Measurements from ENCODE around the gene SMC1B. TPM values are rescaled to one million over a fixed set of nuclear protein-coding genes. Genes with fewer than 3 reads are reported as not detected.

Gene SMC1B
- total and polyA plus RNA-seq, 4 donors = 0.02 to 0.05 TPM; not detected in 2

DNA sequence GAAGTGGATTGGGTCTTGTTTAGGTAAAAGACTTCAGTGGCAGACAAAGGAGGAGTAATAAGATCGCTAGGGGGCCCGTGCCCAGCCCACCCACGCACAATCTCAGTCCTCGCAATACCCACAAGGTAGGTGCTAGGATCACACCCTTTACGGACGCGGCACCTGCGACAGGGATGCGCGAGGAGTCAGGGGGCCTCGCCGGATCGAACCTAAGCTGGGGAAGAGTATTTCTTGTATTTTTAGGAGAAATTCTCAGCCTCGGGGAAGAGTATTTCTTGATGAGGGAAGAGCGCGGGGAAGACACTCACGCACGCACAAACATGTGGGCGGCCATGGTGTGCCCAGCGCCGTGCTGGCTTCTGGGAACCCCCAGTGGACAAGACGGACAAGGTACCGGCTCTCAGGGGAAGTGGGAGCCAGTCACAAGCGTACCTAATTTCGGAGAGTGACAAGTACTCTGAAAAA is 104.4 kb downstream of the SMC1B start (continued):
- no peak for TF ChIP-seq HNF4A (conservative IDR thresholded peaks at IDR 0.05)

DNA sequence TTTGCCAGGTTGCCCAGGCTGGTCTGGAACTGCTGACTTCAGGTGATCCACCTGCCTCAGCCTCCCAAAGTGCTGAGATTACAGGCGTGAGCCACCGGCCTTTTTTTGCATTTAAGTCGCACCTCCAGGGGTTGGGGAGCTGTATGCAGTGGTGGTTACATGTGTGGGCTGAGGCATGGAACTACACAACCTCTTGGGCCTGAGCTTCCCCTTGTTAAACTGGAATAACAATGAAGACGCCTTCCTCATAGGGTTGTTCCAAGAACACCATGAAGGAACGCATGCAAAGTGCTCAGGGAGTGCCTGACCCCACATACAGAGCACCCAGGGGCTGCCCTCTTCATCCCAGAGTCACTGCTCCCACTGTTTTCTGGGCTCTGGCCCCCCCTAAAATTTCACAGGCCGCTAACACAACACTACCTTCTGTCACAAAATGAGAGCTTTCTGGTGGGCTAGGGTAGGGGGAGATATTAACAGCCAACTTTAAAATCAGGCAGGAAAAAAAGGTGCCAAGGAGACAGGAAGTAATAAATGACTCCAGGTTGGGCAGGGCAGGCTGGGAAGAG is 104.9 kb downstream of the SMC1B start:
- Histone ChIP-seq H3K4me1 (ENCODE audit: control insufficient read depth in 4 of 4, insufficient read depth in 4 of 4, low read length in 3 of 4) (peaks cover 2 to 15% (median 9%) of the 10 kb centered on the region in 4 donors), H3K36me3 (ENCODE audit: control insufficient read depth in 4 of 4, insufficient read depth in 3 of 4, low read depth in 1 of 4, low read length in 3 of 4) (no peaks in the 10 kb centered on the region), H3K4me3 (ENCODE audit: low read depth in 1 of 3, low read length in 3 of 3) (no peak overlapping the region), H3K27ac (ENCODE audit: low read depth in 1 of 2, low read length in 2 of 2) (no peak overlapping the region), H3K27me3 (ENCODE audit: control insufficient read depth in 4 of 4, insufficient read depth in 4 of 4, low read length in 3 of 4) (no peaks in the 10 kb centered on the region), H3K9ac (ENCODE audit: low read depth in 1 of 2, low read length in 2 of 2) (no peak overlapping the region), H3K9me3 (ENCODE audit: control insufficient read depth in 4 of 4, low read length in 3 of 4) (no peaks in the 10 kb centered on the region)
- no peak for DNase-seq (ENCODE audit: low spot score)
- no peak for TF ChIP-seq HNF4A (conservative IDR thresholded peaks at IDR 0.05)
- no peak for TF ChIP-seq FOXA1 (IDR thresholded peaks at IDR 0.05)
- no peak for TF ChIP-seq YY1 (IDR thresholded peaks at IDR 0.05)
- no peak for TF ChIP-seq FOXA2 (IDR thresholded peaks at IDR 0.05)
- no peak for TF ChIP-seq HNF4G (IDR thresholded peaks at IDR 0.05)
- TF ChIP-seq, protein P1, sequence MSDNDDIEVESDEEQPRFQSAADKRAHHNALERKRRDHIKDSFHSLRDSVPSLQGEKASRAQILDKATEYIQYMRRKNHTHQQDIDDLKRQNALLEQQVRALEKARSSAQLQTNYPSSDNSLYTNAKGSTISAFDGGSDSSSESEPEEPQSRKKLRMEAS (IDR thresholded peaks at IDR 0.05) = no peak
- TF ChIP-seq, protein P2, sequence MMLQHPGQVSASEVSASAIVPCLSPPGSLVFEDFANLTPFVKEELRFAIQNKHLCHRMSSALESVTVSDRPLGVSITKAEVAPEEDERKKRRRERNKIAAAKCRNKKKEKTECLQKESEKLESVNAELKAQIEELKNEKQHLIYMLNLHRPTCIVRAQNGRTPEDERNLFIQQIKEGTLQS (IDR thresholded peaks at IDR 0.05) = no peak
- no peak for TF ChIP-seq RXRA (IDR thresholded peaks at IDR 0.05)
- WGBS = 91% methylated on average over 6 of the region's 6 CpGs

DNA sequence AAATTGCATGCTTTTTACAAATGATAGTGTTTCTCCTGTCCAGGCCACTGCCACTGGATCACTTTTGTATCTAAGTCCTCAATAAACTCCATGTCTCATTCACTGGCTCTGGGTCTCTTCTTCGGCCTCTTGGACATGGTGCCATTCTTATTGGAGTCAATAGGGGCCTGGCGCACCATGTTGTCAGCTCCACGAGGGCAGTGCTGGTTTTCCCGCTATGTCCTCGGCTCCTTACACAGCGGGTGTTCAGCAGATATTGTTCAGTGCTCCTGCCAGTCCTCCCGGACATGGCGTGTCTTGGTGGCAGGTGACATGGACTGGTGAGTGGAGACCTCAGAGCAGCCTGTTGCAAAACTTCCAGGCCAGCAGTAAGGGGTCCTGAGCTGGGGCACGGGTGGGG is 107.3 kb downstream of the SMC1B start:
- no peak overlapping the region for H3K27ac ChIP-seq (ENCODE audit: low read depth in 1 of 2, low read length in 2 of 2)
- no peak overlapping the region for H3K9ac ChIP-seq (ENCODE audit: low read depth in 1 of 2, low read length in 2 of 2)
- H3K9me3 ChIP-seq (ENCODE audit: control insufficient read depth in 4 of 4, low read length in 3 of 4) = no peaks in the 10 kb centered on the region
- 94% methylated on average over 9 of the region's 9 CpGs for WGBS
- TF ChIP-seq NR2F2 (IDR thresholded peaks at IDR 0.05) (no peak), SP1 (IDR thresholded peaks at IDR 0.05) (no peak), FOXA1 (IDR thresholded peaks at IDR 0.05) (no peak), YY1 (IDR thresholded peaks at IDR 0.05) (no peak), GABPA (IDR thresholded peaks at IDR 0.05 in 1 of 2, conservative IDR thresholded peaks at IDR 0.05 in 1 of 2) (no peak), FOXA2 (IDR thresholded peaks at IDR 0.05) (no peak)
- no peak for DNase-seq (ENCODE audit: low spot score)
- no peak overlapping the region for H3K4me3 ChIP-seq (ENCODE audit: low read depth in 1 of 3, low read length in 3 of 3)
- H3K36me3 ChIP-seq (ENCODE audit: control insufficient read depth in 4 of 4, insufficient read depth in 3 of 4, low read depth in 1 of 4, low read length in 3 of 4) = no peaks in the 10 kb centered on the region
- no peaks in the 10 kb centered on the region for H3K27me3 ChIP-seq (ENCODE audit: control insufficient read depth in 4 of 4, insufficient read depth in 4 of 4, low read length in 3 of 4)
- H3K4me1 ChIP-seq (ENCODE audit: control insufficient read depth in 4 of 4, insufficient read depth in 4 of 4, low read length in 3 of 4) = peaks cover 2 to 15% (median 9%) of the 10 kb centered on the region in 4 donors

DNA sequence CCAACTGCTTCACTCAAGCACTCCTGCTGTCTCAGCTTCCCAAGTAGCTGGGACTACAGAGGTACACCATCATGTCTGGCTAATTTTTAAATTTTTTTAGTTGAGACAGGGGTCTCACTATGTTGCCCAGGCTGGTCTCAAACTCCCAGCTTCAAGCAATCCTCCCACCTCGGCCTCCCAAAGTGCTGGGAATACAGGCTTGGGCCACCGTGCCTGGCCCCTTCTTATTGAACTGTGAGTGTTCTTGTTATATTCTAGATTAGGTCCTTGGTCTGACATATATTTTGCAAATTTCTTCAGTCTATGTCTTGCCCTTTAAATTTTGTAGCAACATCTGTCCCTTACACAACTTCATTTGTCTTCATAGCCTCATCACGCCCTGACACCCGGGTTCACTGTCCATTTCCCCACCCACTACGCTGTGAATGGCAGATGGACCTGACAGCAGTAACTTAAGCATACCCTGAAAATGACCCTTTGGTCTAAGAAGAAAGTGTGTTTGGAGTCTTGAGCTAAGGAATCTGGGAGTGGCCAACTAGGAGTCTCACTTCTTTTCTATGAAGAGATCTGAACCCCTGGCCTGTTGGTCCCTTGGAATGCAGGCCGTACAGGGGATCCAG is 107.8 kb downstream of the SMC1B start:
- DNase-seq (ENCODE audit: low spot score) = no peak
- Histone ChIP-seq H3K4me1 (ENCODE audit: control insufficient read depth in 4 of 4, insufficient read depth in 4 of 4, low read length in 3 of 4) (peaks cover 0 to 9% (median 3%) of the 10 kb centered on the region in 4 donors), H3K9me3 (ENCODE audit: control insufficient read depth in 4 of 4, low read length in 3 of 4) (no peaks in the 10 kb centered on the region), H3K4me3 (ENCODE audit: low read depth in 1 of 3, low read length in 3 of 3) (no peak overlapping the region), H3K27me3 (ENCODE audit: control insufficient read depth in 4 of 4, insufficient read depth in 4 of 4, low read length in 3 of 4) (no peaks in the 10 kb centered on the region), H3K27ac (ENCODE audit: low read depth in 1 of 2, low read length in 2 of 2) (no peak overlapping the region), H3K36me3 (ENCODE audit: control insufficient read depth in 4 of 4, insufficient read depth in 3 of 4, low read depth in 1 of 4, low read length in 3 of 4) (no peaks in the 10 kb centered on the region), H3K9ac (ENCODE audit: low read depth in 1 of 2, low read length in 2 of 2) (no peak overlapping the region)
- 77% methylated on average over 6 of the region's 6 CpGs for WGBS
- TF ChIP-seq, protein P1 (IDR thresholded peaks at IDR 0.05) = no peak
- TF ChIP-seq SP1 (IDR thresholded peaks at IDR 0.05) (no peak), RAD21 (IDR thresholded peaks at IDR 0.05) (no peak), HNF4A (conservative IDR thresholded peaks at IDR 0.05) (no peak), HNF4G (IDR thresholded peaks at IDR 0.05) (no peak), EGR1 (IDR thresholded peaks at IDR 0.05; ENCODE audit: low read depth in 2 of 2) (no peak), FOXA1 (IDR thresholded peaks at IDR 0.05) (no peak), NR2F2 (IDR thresholded peaks at IDR 0.05) (no peak), TAF1 (conservative IDR thresholded peaks at IDR 0.05) (no peak), FOXA2 (IDR thresholded peaks at IDR 0.05) (no peak), YY1 (IDR thresholded peaks at IDR 0.05) (no peak), GABPA (IDR thresholded peaks at IDR 0.05 in 1 of 2, conservative IDR thresholded peaks at IDR 0.05 in 1 of 2) (no peak)
- TF ChIP-seq, protein P3, sequence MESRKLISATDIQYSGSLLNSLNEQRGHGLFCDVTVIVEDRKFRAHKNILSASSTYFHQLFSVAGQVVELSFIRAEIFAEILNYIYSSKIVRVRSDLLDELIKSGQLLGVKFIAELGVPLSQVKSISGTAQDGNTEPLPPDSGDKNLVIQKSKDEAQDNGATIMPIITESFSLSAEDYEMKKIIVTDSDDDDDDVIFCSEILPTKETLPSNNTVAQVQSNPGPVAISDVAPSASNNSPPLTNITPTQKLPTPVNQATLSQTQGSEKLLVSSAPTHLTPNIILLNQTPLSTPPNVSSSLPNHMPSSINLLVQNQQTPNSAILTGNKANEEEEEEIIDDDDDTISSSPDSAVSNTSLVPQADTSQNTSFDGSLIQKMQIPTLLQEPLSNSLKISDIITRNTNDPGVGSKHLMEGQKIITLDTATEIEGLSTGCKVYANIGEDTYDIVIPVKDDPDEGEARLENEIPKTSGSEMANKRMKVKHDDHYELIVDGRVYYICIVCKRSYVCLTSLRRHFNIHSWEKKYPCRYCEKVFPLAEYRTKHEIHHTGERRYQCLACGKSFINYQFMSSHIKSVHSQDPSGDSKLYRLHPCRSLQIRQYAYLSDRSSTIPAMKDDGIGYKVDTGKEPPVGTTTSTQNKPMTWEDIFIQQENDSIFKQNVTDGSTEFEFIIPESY (IDR thresholded peaks at IDR 0.05) = no peak
- TF ChIP-seq, protein P4, sequence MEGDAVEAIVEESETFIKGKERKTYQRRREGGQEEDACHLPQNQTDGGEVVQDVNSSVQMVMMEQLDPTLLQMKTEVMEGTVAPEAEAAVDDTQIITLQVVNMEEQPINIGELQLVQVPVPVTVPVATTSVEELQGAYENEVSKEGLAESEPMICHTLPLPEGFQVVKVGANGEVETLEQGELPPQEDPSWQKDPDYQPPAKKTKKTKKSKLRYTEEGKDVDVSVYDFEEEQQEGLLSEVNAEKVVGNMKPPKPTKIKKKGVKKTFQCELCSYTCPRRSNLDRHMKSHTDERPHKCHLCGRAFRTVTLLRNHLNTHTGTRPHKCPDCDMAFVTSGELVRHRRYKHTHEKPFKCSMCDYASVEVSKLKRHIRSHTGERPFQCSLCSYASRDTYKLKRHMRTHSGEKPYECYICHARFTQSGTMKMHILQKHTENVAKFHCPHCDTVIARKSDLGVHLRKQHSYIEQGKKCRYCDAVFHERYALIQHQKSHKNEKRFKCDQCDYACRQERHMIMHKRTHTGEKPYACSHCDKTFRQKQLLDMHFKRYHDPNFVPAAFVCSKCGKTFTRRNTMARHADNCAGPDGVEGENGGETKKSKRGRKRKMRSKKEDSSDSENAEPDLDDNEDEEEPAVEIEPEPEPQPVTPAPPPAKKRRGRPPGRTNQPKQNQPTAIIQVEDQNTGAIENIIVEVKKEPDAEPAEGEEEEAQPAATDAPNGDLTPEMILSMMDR (IDR thresholded peaks at IDR 0.05; ENCODE audit: low read depth, low read length, missing input control) = no peak
